ENCODE measurements around the gene PACSIN2.

DNA sequence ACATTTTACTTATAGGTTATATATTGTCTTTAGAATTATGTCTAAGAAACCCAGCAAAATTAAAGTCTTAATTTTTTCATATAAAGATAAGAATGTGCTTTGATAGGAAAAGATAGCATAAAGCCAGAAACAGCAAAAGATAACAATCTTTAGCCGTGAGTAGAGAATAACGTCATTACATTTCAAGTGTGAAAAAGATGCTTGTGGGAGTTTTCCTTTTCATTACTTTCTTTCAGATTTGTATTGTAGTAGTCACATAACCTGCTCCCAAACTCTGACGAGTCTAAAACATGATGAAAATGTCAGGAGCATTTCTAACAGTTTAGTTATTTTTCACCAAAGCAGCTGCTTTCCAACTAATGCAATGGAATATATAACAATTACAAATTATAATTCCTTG is 189.2 kb downstream of the PACSIN2 start:
- TF ChIP-seq POLR2AphosphoS5 (IDR thresholded peaks at IDR 0.05; ENCODE audit: low read depth) (no peak), EZH2 (IDR thresholded peaks at IDR 0.05; ENCODE audit: low read depth, unreplicated experiment) (no peak), CREB1 (CRISPR knock-in tag; IDR thresholded peaks at IDR 0.05; ENCODE audit: low read depth) (no peak), EZH2phosphoT487 (IDR thresholded peaks at IDR 0.05; ENCODE audit: unreplicated experiment) (no peak), JUNB (IDR thresholded peaks at IDR 0.05; ENCODE audit: unreplicated experiment) (no peak), NANOG (IDR thresholded peaks at IDR 0.05; ENCODE audit: borderline replicate concordance) (no peak), ZNF114 (CRISPR knock-in tag; IDR thresholded peaks at IDR 0.05) (no peak), ZNF331 (CRISPR knock-in tag; IDR thresholded peaks at IDR 0.05; ENCODE audit: low read depth) (no peak)
- TF ChIP-seq, protein P1, sequence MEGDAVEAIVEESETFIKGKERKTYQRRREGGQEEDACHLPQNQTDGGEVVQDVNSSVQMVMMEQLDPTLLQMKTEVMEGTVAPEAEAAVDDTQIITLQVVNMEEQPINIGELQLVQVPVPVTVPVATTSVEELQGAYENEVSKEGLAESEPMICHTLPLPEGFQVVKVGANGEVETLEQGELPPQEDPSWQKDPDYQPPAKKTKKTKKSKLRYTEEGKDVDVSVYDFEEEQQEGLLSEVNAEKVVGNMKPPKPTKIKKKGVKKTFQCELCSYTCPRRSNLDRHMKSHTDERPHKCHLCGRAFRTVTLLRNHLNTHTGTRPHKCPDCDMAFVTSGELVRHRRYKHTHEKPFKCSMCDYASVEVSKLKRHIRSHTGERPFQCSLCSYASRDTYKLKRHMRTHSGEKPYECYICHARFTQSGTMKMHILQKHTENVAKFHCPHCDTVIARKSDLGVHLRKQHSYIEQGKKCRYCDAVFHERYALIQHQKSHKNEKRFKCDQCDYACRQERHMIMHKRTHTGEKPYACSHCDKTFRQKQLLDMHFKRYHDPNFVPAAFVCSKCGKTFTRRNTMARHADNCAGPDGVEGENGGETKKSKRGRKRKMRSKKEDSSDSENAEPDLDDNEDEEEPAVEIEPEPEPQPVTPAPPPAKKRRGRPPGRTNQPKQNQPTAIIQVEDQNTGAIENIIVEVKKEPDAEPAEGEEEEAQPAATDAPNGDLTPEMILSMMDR (conservative IDR thresholded peaks at IDR 0.05; ENCODE audit: low read depth in 2 of 2), result no peak
- TF ChIP-seq, protein P2, sequence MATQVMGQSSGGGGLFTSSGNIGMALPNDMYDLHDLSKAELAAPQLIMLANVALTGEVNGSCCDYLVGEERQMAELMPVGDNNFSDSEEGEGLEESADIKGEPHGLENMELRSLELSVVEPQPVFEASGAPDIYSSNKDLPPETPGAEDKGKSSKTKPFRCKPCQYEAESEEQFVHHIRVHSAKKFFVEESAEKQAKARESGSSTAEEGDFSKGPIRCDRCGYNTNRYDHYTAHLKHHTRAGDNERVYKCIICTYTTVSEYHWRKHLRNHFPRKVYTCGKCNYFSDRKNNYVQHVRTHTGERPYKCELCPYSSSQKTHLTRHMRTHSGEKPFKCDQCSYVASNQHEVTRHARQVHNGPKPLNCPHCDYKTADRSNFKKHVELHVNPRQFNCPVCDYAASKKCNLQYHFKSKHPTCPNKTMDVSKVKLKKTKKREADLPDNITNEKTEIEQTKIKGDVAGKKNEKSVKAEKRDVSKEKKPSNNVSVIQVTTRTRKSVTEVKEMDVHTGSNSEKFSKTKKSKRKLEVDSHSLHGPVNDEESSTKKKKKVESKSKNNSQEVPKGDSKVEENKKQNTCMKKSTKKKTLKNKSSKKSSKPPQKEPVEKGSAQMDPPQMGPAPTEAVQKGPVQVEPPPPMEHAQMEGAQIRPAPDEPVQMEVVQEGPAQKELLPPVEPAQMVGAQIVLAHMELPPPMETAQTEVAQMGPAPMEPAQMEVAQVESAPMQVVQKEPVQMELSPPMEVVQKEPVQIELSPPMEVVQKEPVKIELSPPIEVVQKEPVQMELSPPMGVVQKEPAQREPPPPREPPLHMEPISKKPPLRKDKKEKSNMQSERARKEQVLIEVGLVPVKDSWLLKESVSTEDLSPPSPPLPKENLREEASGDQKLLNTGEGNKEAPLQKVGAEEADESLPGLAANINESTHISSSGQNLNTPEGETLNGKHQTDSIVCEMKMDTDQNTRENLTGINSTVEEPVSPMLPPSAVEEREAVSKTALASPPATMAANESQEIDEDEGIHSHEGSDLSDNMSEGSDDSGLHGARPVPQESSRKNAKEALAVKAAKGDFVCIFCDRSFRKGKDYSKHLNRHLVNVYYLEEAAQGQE (IDR thresholded peaks at IDR 0.05; ENCODE audit: unreplicated experiment), result no peak

Measured in GM23338 (cell line).